Effector memory CD4-positive, alpha-beta T cell (primary cell): ENCODE data around the gene IMPDH1.

ENCODE experiments used
- DNase-seq, 3 donors: peaks; one replicate each; pipeline ENCODE4 v3.0.0-alpha.2; 2020
- H3K27ac ChIP-seq: 2 replicates; pipeline ENCODE4 v1.7.0; 2013; ENCODE audit warnings: mild to moderate bottlenecking, low read length, moderate library complexity; ENCODE audit not compliant: insufficient read depth, poor library complexity, severe bottlenecking
- H3K27me3 ChIP-seq: replicated peaks from 2 replicates; pipeline ENCODE4 v1.7.0; 2013; ENCODE audit warnings: mild to moderate bottlenecking, low read length; ENCODE audit not compliant: insufficient read depth, control insufficient read depth, poor library complexity, severe bottlenecking
- H3K36me3 ChIP-seq: 2 replicates; pipeline ENCODE4 v1.7.0; 2013; ENCODE audit warnings: mild to moderate bottlenecking, low read length, moderate library complexity; ENCODE audit not compliant: control insufficient read depth, insufficient read depth
- H3K4me1 ChIP-seq: 2 replicates; pipeline ENCODE4 v1.7.0; 2013; ENCODE audit warnings: low read length, mild to moderate bottlenecking; ENCODE audit not compliant: control insufficient read depth, insufficient read depth, poor library complexity, severe bottlenecking
- H3K4me3 ChIP-seq: 2 replicates; pipeline ENCODE4 v1.7.0; 2013; ENCODE audit warnings: low read length, low read depth, mild to moderate bottlenecking; ENCODE audit not compliant: insufficient read depth, poor library complexity, severe bottlenecking
- H3K9me3 ChIP-seq: 2 replicates; pipeline ENCODE4 v1.7.0; 2013; ENCODE audit warnings: mild to moderate bottlenecking, low read length, moderate library complexity; ENCODE audit not compliant: control insufficient read depth

The IMPDH1 gene

DNA sequence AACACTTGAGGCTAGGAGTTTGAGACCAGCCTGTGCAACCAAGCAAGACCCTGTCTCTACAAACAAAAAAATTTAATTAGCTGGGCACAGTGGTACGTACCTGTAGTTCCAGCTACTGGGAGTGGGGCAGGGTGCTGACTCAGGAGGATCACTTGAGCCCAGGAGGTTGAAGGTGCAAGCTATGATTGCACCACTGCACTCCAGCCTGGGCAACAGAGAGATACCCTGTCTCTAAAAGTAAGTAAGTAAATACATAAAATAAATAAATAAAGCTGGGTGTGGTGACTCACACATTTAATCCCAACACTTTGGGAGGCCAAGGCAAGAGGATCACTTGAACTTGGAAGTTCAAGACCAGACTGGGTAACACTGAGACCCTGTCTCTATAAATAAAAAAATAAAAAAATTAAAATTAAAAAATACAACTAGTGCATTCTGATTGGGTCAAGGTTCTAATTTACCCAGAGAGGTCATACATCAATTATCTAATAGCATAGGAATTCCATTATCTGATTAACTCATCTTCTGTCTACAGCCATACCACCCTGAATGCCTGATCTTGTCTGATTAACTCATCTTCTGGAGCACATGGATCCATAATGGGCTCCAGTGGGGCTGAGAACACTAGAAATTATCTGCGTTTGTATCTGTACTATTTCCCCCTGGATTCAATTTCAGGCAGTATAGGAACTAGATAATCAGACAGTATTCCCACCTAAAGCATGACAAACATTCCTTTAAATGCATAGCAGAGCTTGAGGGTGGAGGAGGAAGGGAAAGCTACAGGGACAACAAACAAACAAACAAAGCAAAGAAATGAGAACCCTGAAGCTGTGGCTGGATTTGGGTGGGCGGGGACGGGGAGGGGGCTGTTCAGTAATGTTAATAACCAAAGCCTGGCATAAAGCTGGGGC is 24.9 kb upstream of the IMPDH1 start:
- no peaks in the 10 kb centered on the region for H3K36me3 ChIP-seq
- H3K27ac ChIP-seq, result no peak overlapping the region
- no peak overlapping the region for H3K4me3 ChIP-seq
- no peak for DNase-seq
- no peaks in the 10 kb centered on the region for H3K9me3 ChIP-seq
- H3K4me1 ChIP-seq, result no peaks in the 10 kb centered on the region
- no peaks in the 10 kb centered on the region for H3K27me3 ChIP-seq

DNA sequence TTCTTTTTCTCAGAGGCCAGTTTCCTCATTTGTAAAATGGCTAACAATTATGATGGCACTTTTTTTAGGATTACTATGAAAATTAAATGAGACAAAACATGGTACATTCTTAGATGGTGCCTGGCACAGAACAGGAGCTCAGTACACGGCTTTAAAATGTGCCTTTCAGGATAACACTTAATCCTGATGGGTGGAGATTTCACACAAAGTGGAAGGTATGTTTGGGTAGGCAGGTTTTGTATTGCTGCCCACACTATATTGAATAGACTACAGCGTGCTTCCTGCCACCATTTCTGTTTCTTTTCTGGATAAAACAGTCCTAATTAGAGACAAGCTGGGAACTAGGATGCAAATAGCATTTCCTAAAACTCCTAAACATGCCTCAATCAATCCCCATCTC is 22.0 kb upstream of the IMPDH1 start:
- no peaks in the 10 kb centered on the region for H3K27me3 ChIP-seq
- DNase-seq, result no peak
- H3K4me3 ChIP-seq, result no peak overlapping the region
- H3K27ac ChIP-seq, result no peak overlapping the region
- H3K36me3 ChIP-seq, result no peaks in the 10 kb centered on the region
- no peaks in the 10 kb centered on the region for H3K9me3 ChIP-seq
- H3K4me1 ChIP-seq, result no peaks in the 10 kb centered on the region

DNA sequence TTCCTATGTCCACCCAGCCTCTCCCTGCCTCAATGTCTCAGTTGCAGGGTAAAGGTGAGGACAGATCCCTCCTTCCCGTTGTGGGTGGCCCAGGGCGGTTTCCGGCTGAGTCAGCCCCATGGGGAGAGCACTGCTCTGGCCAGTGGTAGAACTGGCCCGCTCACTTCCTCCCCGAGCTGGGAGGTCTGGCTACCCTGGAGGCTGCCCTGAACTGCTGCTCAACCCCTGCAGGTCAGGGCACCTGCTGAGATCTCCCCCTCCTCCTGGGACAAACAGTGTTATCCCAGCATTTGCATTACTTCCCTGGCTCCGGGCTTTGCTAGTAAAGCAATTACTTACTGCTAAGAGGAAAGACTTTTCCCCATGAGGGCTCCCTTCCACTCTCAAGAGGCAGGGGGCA is 21.4 kb upstream of the IMPDH1 start:
- no peaks in the 10 kb centered on the region for H3K36me3 ChIP-seq
- no peaks in the 10 kb centered on the region for H3K9me3 ChIP-seq
- H3K4me1 ChIP-seq, result no peaks in the 10 kb centered on the region
- H3K27ac ChIP-seq, result no peak overlapping the region
- no peaks in the 10 kb centered on the region for H3K27me3 ChIP-seq
- no peak for DNase-seq
- no peak overlapping the region for H3K4me3 ChIP-seq

DNA sequence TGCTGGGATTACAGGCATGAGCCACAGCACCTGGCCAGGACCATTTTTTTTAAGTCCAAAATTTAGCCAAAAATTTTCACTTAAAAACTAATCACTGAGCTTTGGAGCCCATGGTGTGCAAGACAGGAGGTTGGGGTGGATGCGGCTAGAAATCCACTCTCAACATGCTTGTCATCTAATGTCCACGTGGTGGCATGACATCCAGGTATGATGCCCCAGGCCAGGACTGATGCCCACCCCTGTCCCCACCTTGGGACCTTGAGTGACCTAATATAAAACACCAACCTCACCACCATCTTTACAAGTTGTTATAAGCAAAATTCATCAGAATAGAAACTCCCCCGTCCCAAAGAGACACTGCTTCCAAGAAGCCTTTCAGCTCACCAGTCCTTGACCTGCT is 20.4 kb upstream of the IMPDH1 start:
- Histone ChIP-seq H3K4me1 (no peaks in the 10 kb centered on the region), H3K4me3 (no peak overlapping the region), H3K27ac (no peak overlapping the region), H3K9me3 (no peaks in the 10 kb centered on the region), H3K27me3 (no peaks in the 10 kb centered on the region), H3K36me3 (no peaks in the 10 kb centered on the region)
- no peak for DNase-seq

DNA sequence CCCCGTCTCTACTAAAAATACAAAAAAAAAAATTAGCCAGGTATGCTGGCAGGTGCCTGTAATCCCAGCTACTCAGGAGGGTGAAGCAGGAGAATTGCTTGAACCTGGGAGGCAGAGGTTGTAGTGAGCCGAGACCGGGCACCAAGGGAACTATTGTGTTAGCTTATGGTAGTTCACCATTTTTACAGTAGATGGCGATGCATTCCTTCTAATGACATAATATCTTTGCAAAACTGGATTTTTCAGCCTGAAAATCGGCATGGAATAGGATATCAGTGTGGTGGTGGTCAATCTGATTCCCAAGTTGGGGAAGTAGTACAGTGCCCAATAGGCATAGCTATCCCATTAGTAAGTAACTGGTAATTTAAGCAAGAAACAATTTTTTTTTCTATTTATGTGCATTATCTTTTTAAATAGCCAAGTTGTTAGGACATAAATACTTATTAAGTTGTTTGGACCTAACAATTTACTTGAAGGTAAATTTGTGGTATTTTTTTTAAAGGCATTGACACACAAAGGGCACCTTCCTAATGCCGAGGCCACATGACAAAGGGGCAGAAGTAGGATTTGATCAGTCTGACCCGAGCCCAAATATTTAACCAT is 17.6 kb upstream of the IMPDH1 start:
- Histone ChIP-seq H3K27me3 (no peaks in the 10 kb centered on the region), H3K4me3 (no peak overlapping the region), H3K27ac (no peak overlapping the region), H3K36me3 (no peaks in the 10 kb centered on the region), H3K4me1 (no peaks in the 10 kb centered on the region), H3K9me3 (no peaks in the 10 kb centered on the region)
- no peak for DNase-seq

DNA sequence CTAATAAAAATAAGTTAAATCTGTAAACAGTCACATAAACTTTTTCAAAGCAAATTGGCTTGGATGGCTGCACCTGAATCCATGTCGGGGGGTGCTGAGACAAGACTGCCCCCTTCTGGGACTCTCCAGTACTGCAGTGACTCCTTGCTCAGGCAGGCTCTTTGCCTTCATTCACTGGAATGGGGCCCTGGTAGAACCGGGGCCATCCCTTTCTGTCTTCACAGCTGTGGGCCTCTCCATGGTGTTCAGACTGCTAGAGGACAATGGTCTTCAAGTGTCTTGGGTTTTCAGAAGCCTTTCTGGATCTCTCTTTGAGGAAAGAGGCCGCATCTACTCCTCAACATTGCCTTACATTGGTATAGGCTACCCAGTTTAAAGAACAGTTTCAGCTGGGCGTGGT is 16.1 kb upstream of the IMPDH1 start:
- peak; percentile 56 to 69 (median 61) for DNase-seq

DNA sequence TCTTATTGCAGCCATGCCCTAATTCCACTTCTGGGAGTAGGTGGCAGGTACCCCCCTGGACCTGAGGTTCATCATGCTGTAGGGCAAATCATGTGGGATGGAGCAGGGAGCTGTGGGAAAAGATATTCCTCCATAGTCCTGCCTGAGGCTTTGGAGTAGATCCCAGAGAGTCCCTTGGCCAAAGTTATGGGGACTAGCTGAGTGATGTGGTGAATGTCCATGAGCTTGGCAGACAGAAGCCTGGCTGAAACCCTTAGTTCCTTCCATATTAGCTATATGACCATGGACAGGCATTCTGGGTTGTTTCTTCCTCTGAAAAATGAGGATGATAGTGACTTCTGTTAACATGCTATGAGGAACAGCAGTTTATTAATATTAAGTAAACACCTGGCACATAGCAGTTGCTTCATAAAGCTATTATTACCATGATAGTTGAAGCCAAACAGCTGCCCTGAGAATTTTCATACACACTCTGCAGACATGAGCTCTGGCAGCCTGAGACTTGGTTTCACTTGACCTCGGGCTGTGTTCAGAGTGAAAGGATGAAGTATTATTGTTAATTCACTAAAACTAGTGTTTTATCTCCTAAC is 15.0 kb upstream of the IMPDH1 start:
- Histone ChIP-seq H3K4me3 (no peak overlapping the region), H3K4me1 (no peaks in the 10 kb centered on the region), H3K27me3 (no peaks in the 10 kb centered on the region), H3K36me3 (no peaks in the 10 kb centered on the region), H3K27ac (no peak overlapping the region), H3K9me3 (no peaks in the 10 kb centered on the region)
- no peak for DNase-seq

More for the DNA sequence above, 16.1 kb upstream of the IMPDH1 start:
- no peaks in the 10 kb centered on the region for H3K9me3 ChIP-seq
- no peaks in the 10 kb centered on the region for H3K36me3 ChIP-seq
- H3K4me3 ChIP-seq, result no peak overlapping the region
- H3K27me3 ChIP-seq, result no peaks in the 10 kb centered on the region
- no peak overlapping the region for H3K27ac ChIP-seq
- no peaks in the 10 kb centered on the region for H3K4me1 ChIP-seq

DNA sequence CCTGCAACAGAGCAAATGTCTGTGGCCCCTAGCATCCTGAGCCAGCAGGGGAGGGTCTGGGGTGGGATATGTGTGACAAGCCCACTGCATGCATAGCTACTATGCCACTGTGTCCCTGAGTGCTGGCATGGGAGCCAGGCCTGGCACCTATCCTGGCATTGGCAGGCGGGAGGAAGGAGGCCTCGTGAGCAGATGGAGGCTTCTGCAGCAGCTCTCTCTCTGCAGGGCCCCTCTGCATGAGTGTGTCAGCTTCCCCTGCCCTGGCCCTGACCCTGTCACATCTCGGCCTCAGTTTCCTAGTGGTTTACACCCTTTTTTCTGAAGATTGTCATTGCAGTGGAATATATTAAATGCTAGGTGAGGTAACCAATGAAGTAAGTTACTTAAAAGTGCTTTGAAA is 13.1 kb upstream of the IMPDH1 start:
- no peak for DNase-seq
- Histone ChIP-seq H3K9me3 (no peaks in the 10 kb centered on the region), H3K4me3 (no peak overlapping the region), H3K36me3 (no peaks in the 10 kb centered on the region), H3K4me1 (no peaks in the 10 kb centered on the region), H3K27me3 (no peaks in the 10 kb centered on the region), H3K27ac (no peak overlapping the region)

DNA sequence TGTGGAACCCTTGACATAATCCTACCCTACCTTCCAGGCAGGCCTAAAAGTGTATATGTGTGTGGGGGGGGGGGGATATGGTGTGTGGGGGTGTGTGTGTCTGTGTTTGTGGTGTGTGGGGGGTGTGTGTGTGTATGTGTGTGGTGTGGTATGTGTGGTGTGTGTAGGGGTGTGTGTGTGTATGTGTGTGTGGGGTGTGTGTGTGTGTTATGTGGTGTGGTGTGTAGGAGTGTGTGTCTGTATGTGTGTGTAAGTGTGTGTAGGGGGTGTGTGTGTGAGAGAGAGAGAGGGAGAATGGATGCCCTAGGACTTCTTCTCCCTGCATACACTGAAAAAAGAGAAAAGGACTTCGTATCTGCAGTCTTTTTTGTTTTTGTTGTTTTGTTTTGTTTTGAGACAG is 12.3 kb upstream of the IMPDH1 start:
- no peak overlapping the region for H3K4me3 ChIP-seq
- H3K9me3 ChIP-seq, result no peaks in the 10 kb centered on the region
- no peaks in the 10 kb centered on the region for H3K27me3 ChIP-seq
- H3K27ac ChIP-seq, result no peak overlapping the region
- H3K36me3 ChIP-seq, result no peaks in the 10 kb centered on the region
- DNase-seq, result no peak
- H3K4me1 ChIP-seq, result no peaks in the 10 kb centered on the region

DNA sequence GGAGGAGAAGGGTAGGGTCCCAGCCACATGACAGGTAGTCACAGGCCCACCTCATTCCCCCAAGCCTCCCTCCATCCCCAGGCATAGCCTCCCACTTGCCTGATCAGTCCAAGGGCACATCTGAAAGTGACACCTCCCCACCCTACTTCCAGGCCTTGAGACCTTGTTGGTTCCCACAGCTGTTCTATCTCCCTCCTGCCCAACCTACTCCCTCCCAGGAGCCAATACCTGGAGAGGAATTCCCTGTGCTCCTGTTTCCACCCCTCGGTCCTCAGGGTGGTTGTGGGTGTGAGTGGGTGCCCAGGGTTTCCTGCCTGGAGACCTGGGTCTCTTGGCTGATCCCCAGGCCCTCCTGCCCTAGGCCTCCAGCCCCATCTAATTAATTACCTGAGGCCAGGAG is 11.6 kb upstream of the IMPDH1 start:
- H3K4me1 ChIP-seq, result no peaks in the 10 kb centered on the region
- H3K9me3 ChIP-seq, result no peaks in the 10 kb centered on the region
- H3K36me3 ChIP-seq, result no peaks in the 10 kb centered on the region
- H3K27me3 ChIP-seq, result no peaks in the 10 kb centered on the region
- no peak for DNase-seq
- H3K4me3 ChIP-seq, result no peak overlapping the region
- no peak overlapping the region for H3K27ac ChIP-seq
